Measurements from ENCODE around the gene AIG1. TPM values are rescaled to one million over a fixed set of nuclear protein-coding genes. Genes with fewer than 3 reads are reported as not detected.

The AIG1 gene
- total and polyA plus RNA-seq, 2 of the 4 experiments (the other 2 are of a cell fraction) = 21.3 to 27.1 TPM

GRCh38 chr6:143110996-143111395 lies 50.3 kb downstream of the AIG1 start:
- Histone ChIP-seq H4K91ac (ENCODE audit: insufficient read depth, low read depth, low read length) (no peak overlapping the region), H3K14ac (replicated peaks; ENCODE audit: low read depth, low read length) (peak overlapping the region; percentile 65; the same call in 1 of the 2 replicates), H3K79me1 (ENCODE audit: low read depth in 1 of 2, low read length in 2 of 2) (peaks cover 0 to 3% of the 10 kb centered on the region in 2 experiments; a peak in 1 of 4 replicates), H3K27ac (ENCODE audit: insufficient read depth, low read length) (no peak overlapping the region), H3K4me2 (ENCODE audit: low read depth, low read length) (no peak overlapping the region), H3K27me3 (ENCODE audit: control insufficient read depth, insufficient read depth, low read length) (no peaks in the 10 kb centered on the region), H4K20me1 (ENCODE audit: insufficient read depth, low read length) (no peaks in the 10 kb centered on the region), H3K36me3 (ENCODE audit: control insufficient read depth, insufficient read depth, low read length) (no peaks in the 10 kb centered on the region), H3K4me1 (ENCODE audit: control insufficient read depth, insufficient read depth, low read length) (peaks cover 6% of the 10 kb centered on the region), H4K8ac (ENCODE audit: low read depth in 2 of 2, low read length in 2 of 2) (no peak overlapping the region), H4K5ac (ENCODE audit: low read depth, low read length) (no peak overlapping the region), H3K9me1 (ENCODE audit: insufficient read depth, low read length) (0 out of 2 replicates have a peak, but pooled peaks cover 3% of the 10 kb centered on the region), H2BK120ac (ENCODE audit: low read depth, low read length) (no peak overlapping the region), H2BK20ac (ENCODE audit: low read depth, low read length) (no peak overlapping the region), H3K4me3 (ENCODE audit: insufficient read depth, low read depth, low read length) (no peak overlapping the region), H3K23ac (ENCODE audit: low read depth, low read length) (no peak overlapping the region), H2BK5ac (ENCODE audit: low read depth, low read length, poor library complexity, severe bottlenecking) (peak overlapping the region; percentile 58), H2BK15ac (ENCODE audit: low read depth, low read length) (no peak overlapping the region), H2AK5ac (ENCODE audit: low read depth, low read length) (no peak overlapping the region), H3K9me3 (ENCODE audit: control insufficient read depth, insufficient read depth, low read length) (no peaks in the 10 kb centered on the region), H2AK9ac (replicated peaks; ENCODE audit: low read depth, low read length, poor library complexity) (no peak overlapping the region), H3K18ac (ENCODE audit: low read depth, low read length) (peak overlapping the region; percentile 56; the same call in 1 of the 2 replicates), H3K56ac (ENCODE audit: extremely low read depth, insufficient read depth, low read length) (no peak overlapping the region), H2AFZ (replicated peaks; ENCODE audit: low read length, poor library complexity) (no peak overlapping the region), H3K9ac (ENCODE audit: low read depth, low read length) (no peak overlapping the region), H3K4ac (ENCODE audit: low read depth, low read length) (no peak overlapping the region; the same call in 1 of the 2 replicates)
- peak; percentile 52 for DNase-seq
- BruUV-seq (replicated peaks) = no TSS peak
- WGBS, 2 experiments (ENCODE audit: extremely low coverage in 2 of 2, insufficient read length in 1 of 2) = no CpG with 5 or more reads among the region's 1 CpG
- dilution Hi-C loops (cut with HindIII; ENCODE audit: low sequenced_read_pairs, unreplicated experiment) = no loop called here
- in situ Hi-C loops (cut with MboI; ENCODE audit: low sequenced_read_pairs) = no loop called here
- CTCF ChIA-PET = no interaction called here
- TF ChIP-seq POLR2A (IDR thresholded peaks at IDR 0.05; ENCODE audit: low read depth, low read length) = no peak
- TF ChIP-seq, protein P1, sequence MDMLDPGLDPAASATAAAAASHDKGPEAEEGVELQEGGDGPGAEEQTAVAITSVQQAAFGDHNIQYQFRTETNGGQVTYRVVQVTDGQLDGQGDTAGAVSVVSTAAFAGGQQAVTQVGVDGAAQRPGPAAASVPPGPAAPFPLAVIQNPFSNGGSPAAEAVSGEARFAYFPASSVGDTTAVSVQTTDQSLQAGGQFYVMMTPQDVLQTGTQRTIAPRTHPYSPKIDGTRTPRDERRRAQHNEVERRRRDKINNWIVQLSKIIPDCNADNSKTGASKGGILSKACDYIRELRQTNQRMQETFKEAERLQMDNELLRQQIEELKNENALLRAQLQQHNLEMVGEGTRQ (IDR thresholded peaks at IDR 0.05; ENCODE audit: low read depth, low read length) = no peak
- no peak for TF ChIP-seq NFE2L2 (IDR thresholded peaks at IDR 0.05; ENCODE audit: low read depth, low read length)
- TF ChIP-seq RFX5 (IDR thresholded peaks at IDR 0.05; ENCODE audit: low read depth, low read length) = no peak
- POLR2A ChIA-PET (ENCODE audit: unreplicated experiment) = interaction anchor here (0.9 kb wide), 1 partner anchor 148 kb away, joined by 3 read pairs; no protein-coding TSS in a partner anchor
- intact Hi-C loops (cut with micrococcal nuclease) = no loop called here
- ATAC-seq (ENCODE audit: low read depth) = peak; percentile 68
